ENCODE data around the gene SMOC2.

SMOC2 gene

DNA sequence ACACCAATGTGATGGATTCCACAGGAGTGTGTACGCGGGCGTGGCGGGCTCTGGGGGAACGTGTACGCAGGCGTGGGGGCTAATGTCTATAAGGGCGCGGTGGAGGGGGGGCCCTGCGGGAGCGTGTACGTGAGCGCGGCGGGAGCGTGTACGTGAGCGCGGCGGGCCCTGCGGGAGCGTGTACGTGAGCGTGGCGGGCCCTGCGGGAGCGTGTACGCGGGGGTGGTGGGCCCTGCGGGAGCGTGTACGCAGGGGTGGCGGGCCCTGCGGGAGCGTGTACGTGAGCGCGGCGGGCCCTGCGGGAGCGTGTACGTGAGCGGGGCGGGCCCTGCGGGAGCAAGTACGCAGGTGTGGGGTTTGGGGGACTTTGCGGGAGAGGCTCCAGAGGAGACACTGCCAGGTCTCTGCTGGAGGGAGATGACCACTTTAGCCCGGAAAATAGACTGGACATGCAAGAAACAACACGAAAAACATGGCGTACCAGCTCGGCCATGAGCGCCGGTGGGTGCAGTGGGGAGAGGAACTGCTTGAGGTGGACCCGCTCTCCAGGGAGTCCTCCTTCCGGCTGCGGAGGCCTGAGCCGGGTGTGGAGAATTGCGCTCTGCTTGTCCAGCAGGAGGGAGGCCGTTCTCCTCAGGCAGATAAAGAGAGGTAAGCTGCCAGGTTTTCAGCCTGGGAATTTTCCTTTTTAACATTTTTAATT, 27.8 kb upstream of the SMOC2 start:
- Histone ChIP-seq H3K36me3 (ENCODE audit: insufficient read depth, low read length) (no peaks in the 10 kb centered on the region), H3K9ac (ENCODE audit: insufficient read length) (no peak overlapping the region), H3K9me3 (ENCODE audit: low read depth, low read length) (no peaks in the 10 kb centered on the region), H3K4me3 (no peak overlapping the region), H3K27ac (no peak overlapping the region)
- TF ChIP-seq EZH2 (IDR thresholded peaks at IDR 0.05) (no peak), POLR2AphosphoS5 (IDR thresholded peaks at IDR 0.05; ENCODE audit: borderline replicate concordance, low read depth, low read length) (no peak), FOXP2 (optimal IDR thresholded peaks at IDR 0.05; ENCODE audit: control extremely low read depth, extremely low read length, insufficient read depth) (no peak)
- DNase-seq (ENCODE audit: low read depth, low spot score) = no peak

DNA sequence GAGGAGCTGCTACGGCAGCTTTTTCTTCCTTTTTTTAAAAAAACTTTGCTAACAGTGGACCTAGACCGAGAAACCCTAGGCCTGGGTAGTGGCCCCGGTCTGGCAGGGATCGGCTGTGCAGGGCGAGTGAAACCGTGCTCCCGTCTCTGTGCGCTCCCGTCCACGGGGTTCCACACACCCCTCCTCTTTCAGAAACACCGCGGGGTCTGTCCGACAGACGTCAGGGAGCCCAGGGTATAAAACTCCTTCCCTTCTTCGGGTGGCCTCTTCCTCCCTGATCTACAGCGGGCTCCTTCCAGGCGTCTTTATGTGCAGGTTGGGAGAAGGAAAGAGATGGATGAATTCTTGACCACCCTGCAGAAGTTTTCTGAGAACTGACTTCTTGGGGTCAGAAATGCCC, 27.1 kb upstream of the SMOC2 start:
- H3K9ac ChIP-seq (ENCODE audit: insufficient read length) = no peak overlapping the region
- no peak for TF ChIP-seq FOXP2 (optimal IDR thresholded peaks at IDR 0.05; ENCODE audit: control extremely low read depth, extremely low read length, insufficient read depth)
- TF ChIP-seq POLR2AphosphoS5 (IDR thresholded peaks at IDR 0.05; ENCODE audit: borderline replicate concordance, low read depth, low read length) = no peak
- no peak for TF ChIP-seq EZH2 (IDR thresholded peaks at IDR 0.05)

DNA sequence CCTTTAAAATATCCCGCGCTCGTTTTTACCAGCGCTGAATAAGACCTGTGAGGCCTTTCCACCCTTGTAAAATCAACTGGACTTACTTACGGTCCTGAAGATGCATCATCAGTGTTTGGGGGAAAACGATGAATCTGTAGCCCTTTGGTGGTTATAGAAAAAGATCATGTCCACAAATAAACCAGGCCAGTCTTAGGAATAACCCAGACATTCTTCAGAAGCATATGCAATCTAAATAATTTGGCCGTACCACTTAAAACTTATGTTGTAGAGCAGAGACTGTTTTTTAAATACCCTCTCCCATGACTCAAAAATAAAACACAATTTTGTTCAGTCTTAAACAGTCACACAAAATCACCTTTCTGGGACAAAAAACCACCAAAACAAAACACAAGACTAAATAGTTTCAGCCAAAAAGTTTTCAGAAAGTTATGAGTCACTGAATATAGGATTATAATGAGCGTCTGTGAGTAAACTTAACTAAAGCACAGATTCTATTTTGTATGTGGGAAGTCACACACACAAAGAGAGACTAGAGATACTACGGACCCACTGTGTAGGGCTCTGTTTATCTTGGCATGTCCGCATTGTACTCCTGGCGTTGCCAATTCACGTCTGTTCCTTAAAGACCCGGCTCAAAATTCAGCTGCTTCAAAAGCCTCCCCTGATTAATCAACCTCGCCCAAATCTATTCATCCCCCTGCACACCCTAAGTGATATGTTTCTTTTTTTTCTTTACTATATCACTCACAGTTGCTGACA, 26.5 kb upstream of the SMOC2 start:
- no peak for TF ChIP-seq POLR2AphosphoS5 (IDR thresholded peaks at IDR 0.05; ENCODE audit: borderline replicate concordance, low read depth, low read length)
- TF ChIP-seq EZH2 (IDR thresholded peaks at IDR 0.05) = no peak
- no peak for TF ChIP-seq FOXP2 (optimal IDR thresholded peaks at IDR 0.05; ENCODE audit: control extremely low read depth, extremely low read length, insufficient read depth)
- no peak overlapping the region for H3K9ac ChIP-seq (ENCODE audit: insufficient read length)
- no peak for DNase-seq (ENCODE audit: low read depth, low spot score)
- H3K9me3 ChIP-seq (ENCODE audit: low read depth, low read length) = no peaks in the 10 kb centered on the region
- H3K4me3 ChIP-seq = no peak overlapping the region
- H3K36me3 ChIP-seq (ENCODE audit: insufficient read depth, low read length) = no peaks in the 10 kb centered on the region
- no peak overlapping the region for H3K27ac ChIP-seq

More for the DNA sequence above, 27.1 kb upstream of the SMOC2 start:
- DNase-seq (ENCODE audit: low read depth, low spot score) = no peak
- Histone ChIP-seq H3K4me3 (no peak overlapping the region), H3K9me3 (ENCODE audit: low read depth, low read length) (no peaks in the 10 kb centered on the region), H3K36me3 (ENCODE audit: insufficient read depth, low read length) (no peaks in the 10 kb centered on the region), H3K27ac (no peak overlapping the region)

DNA sequence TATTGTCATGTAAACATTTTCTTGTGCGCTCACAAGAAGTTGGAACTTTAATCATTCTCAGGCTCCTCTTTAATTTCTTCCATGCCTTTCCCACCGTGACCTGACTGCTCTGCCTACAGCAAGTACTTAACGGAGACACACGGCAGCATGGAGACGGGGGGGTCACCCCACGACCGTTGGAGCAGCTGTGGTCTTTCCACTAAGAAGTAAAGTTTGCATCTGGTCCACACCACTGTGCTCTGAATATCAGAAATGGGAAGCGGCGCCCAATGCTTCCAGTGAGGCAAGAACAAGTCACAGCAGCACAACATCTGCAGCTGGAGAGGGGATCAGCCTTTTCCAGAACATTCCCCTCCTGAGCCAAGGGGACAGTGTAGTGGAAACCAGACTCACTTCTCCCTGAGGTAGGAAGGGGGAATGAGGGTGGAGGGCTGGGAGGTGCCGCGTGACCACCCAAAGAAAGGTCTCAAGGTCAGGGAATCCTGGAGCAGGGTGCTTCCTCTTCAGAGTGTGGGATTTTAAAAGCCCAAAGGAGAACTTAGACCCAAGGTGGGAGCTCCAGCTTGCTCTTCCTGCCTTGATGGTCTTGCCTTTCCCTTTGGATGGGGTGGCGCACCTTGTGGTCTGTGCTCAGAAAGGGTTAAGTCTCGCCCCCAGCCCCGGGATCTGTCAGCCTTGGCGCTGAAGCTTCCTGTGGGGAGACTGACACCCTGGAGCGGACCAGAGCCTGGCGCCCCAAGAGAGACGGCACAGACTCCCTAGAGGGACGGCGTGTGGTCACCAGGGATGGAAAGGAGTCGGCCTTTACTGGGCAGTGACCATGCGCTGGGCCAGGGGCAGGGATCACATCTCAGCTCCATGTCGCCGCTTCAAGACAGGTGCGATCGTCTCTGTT, 25.6 kb upstream of the SMOC2 start:
- no peak for DNase-seq (ENCODE audit: low read depth, low spot score)
- Histone ChIP-seq H3K9ac (ENCODE audit: insufficient read length) (no peak overlapping the region), H3K27ac (no peak overlapping the region), H3K9me3 (ENCODE audit: low read depth, low read length) (no peaks in the 10 kb centered on the region), H3K4me3 (no peak overlapping the region), H3K36me3 (ENCODE audit: insufficient read depth, low read length) (no peaks in the 10 kb centered on the region)
- TF ChIP-seq POLR2AphosphoS5 (IDR thresholded peaks at IDR 0.05; ENCODE audit: borderline replicate concordance, low read depth, low read length) = no peak
- TF ChIP-seq EZH2 (IDR thresholded peaks at IDR 0.05) = no peak
- TF ChIP-seq FOXP2 (optimal IDR thresholded peaks at IDR 0.05; ENCODE audit: control extremely low read depth, extremely low read length, insufficient read depth) = no peak

DNA sequence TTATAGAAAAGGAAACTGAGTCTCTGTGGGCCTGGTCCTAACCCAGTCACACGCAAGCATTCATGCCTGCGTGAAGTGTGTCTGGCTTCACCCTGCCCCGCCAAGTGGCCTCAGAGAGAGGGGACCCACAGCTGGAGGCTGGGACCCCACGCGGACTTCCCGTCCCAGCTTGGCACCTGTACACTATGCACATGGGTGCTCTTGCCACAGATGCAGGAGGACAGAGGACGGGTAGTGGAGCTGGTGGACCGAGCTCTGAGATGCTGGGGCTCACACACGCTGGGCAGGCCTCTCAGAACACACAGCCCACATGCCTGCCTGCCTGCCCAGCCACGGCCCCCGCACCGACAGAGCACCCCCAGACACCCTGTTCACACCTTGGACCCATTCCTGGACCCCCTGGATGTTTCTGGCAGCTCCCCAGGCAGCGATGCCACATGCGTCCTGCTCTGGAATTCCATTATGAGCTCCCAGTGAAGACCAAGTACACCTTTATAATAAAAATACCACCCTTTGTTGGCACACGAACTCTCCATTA, 24.9 kb upstream of the SMOC2 start:
- DNase-seq (ENCODE audit: low read depth, low spot score) = no peak
- H3K9me3 ChIP-seq (ENCODE audit: low read depth, low read length) = no peaks in the 10 kb centered on the region
- no peak overlapping the region for H3K27ac ChIP-seq
- H3K36me3 ChIP-seq (ENCODE audit: insufficient read depth, low read length) = no peaks in the 10 kb centered on the region
- no peak overlapping the region for H3K4me3 ChIP-seq
- TF ChIP-seq EZH2 (IDR thresholded peaks at IDR 0.05) = no peak
- no peak for TF ChIP-seq FOXP2 (optimal IDR thresholded peaks at IDR 0.05; ENCODE audit: control extremely low read depth, extremely low read length, insufficient read depth)
- TF ChIP-seq POLR2AphosphoS5 (IDR thresholded peaks at IDR 0.05; ENCODE audit: borderline replicate concordance, low read depth, low read length) = no peak
- no peak overlapping the region for H3K9ac ChIP-seq (ENCODE audit: insufficient read length)

DNA sequence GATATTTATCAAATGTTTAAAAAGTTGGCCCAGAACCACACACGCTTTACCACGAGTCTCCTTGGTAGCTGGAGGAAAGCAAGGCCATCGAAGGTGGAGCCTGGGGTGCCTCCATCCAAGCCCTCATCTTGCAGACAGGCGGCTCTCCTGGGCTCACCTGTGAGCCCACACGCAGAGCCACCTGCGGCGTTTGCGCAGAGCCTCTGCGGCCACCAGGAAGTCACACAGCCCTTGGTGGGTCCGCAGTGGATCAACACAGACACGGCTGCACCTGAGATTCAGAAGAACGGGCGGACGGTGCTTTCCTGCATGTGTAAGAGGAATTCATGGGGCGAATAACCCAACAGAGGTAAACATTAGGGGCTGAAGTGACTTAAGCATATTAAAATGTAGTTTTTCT, 24.5 kb upstream of the SMOC2 start:
- DNase-seq (ENCODE audit: low read depth, low spot score) = no peak
- Histone ChIP-seq H3K27ac (no peak overlapping the region), H3K9ac (ENCODE audit: insufficient read length) (no peak overlapping the region), H3K36me3 (ENCODE audit: insufficient read depth, low read length) (no peaks in the 10 kb centered on the region), H3K9me3 (ENCODE audit: low read depth, low read length) (no peaks in the 10 kb centered on the region), H3K4me3 (no peak overlapping the region)
- no peak for TF ChIP-seq POLR2AphosphoS5 (IDR thresholded peaks at IDR 0.05; ENCODE audit: borderline replicate concordance, low read depth, low read length)
- TF ChIP-seq EZH2 (IDR thresholded peaks at IDR 0.05) = no peak
- no peak for TF ChIP-seq FOXP2 (optimal IDR thresholded peaks at IDR 0.05; ENCODE audit: control extremely low read depth, extremely low read length, insufficient read depth)

DNA sequence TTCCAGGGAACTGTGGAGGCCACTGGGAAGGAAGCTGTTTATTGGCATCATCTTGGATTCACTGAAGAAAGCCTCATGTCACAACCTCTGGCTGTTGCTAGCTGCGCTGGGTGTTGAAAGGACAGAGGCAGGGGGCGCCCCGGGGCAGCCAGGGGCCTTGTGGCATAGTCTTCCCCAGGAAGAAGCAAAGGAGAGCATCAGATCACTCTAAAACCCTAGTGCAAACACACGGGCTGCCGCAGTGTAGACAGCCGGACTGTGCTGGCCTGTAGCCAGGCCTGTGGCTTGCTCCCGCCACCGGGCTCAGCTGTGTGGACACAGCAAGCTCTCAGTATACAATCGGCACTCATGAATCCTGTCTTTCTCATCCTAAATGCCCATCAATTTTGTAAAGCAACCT, 23.8 kb upstream of the SMOC2 start:
- no peak for TF ChIP-seq POLR2AphosphoS5 (IDR thresholded peaks at IDR 0.05; ENCODE audit: borderline replicate concordance, low read depth, low read length)
- TF ChIP-seq FOXP2 (optimal IDR thresholded peaks at IDR 0.05; ENCODE audit: control extremely low read depth, extremely low read length, insufficient read depth) = no peak
- Histone ChIP-seq H3K36me3 (ENCODE audit: insufficient read depth, low read length) (no peaks in the 10 kb centered on the region), H3K9me3 (ENCODE audit: low read depth, low read length) (no peaks in the 10 kb centered on the region), H3K27ac (no peak overlapping the region), H3K4me3 (no peak overlapping the region), H3K9ac (ENCODE audit: insufficient read length) (no peak overlapping the region)
- DNase-seq (ENCODE audit: low read depth, low spot score) = no peak
